Hematopoietic multipotent progenitor cell (in vitro differentiated cells): ENCODE measurements around the gene CCDC149. TPM values are rescaled to one million over a fixed set of nuclear protein-coding genes. Genes with fewer than 3 reads are reported as not detected.

ENCODE experiments used
- DNase-seq, 3 donors: peaks; one replicate each; pipeline ENCODE4 v3.0.0-alpha.2; 2011 to 2015; ENCODE audit warnings: low read depth in 2 of 3, low spot score in 2 of 3
- total RNA-seq: library from RNA; depleted of rRNA; stranded (reverse); fragments of >200 nt; gene quantifications from one replicate; pipeline ENCODE4 v1.2.3, GENCODE V29; 2012

Gene CCDC149
- total RNA-seq, 1 donor = 2.7 TPM

GRCh38 chr4:24805566-24805965 lies 107.3 kb downstream of the CCDC149 start:
- DNase-seq = peak in 2 of 3 donors; percentile 18 to 62

GRCh38 chr4:24805067-24805466 lies 107.8 kb downstream of the CCDC149 start:
- DNase-seq = no peak

- DNase-seq = no peak
These were observed 110.2 kb downstream of the CCDC149 start for GRCh38 chr4:24802648-24803047.

GRCh38 chr4:24801136-24801855 lies 111.5 kb downstream of the CCDC149 start:
- DNase-seq = no peak

GRCh38 chr4:24800325-24800895 lies 112.4 kb downstream of the CCDC149 start:
- DNase-seq = peak in 1 of 3 donors; percentile 15

- DNase-seq = peak in 1 of 3 donors; percentile 4
These were observed 113.1 kb downstream of the CCDC149 start for GRCh38 chr4:24799544-24800324.

- DNase-seq = no peak
These were observed 113.7 kb downstream of the CCDC149 start for GRCh38 chr4:24799196-24799543.

- DNase-seq = no peak
These were observed 114.7 kb downstream of the CCDC149 start for GRCh38 chr4:24798036-24798610.

GRCh38 chr4:24796620-24797019 lies 116.2 kb downstream of the CCDC149 start:
- no peak for DNase-seq

- DNase-seq = no peak
These were observed 117.0 kb downstream of the CCDC149 start for GRCh38 chr4:24795666-24796381.

GRCh38 chr4:24794916-24795665 lies 117.8 kb downstream of the CCDC149 start, which contains the start of gene SOD3:
SOD3 (plus strand) TSS chr4:24795573; CDS start chr4:24799522, 3,949 bp downstream.
- DNase-seq = no peak

GRCh38 chr4:24794480-24794879 lies 118.4 kb downstream of the CCDC149 start:
- DNase-seq = no peak

- peak in 1 of 3 donors; percentile 1 for DNase-seq
These were observed 118.8 kb downstream of the CCDC149 start for GRCh38 chr4:24794051-24794450.

GRCh38 chr4:24793219-24794005 lies 119.4 kb downstream of the CCDC149 start:
- peak in 1 of 3 donors; percentile 14 for DNase-seq

- DNase-seq = no peak
These were observed 120.3 kb downstream of the CCDC149 start for GRCh38 chr4:24792552-24792951.

GRCh38 chr4:24791043-24791442 lies 121.8 kb downstream of the CCDC149 start:
- DNase-seq = no peak

GRCh38 chr4:24783506-24783905 lies 129.3 kb downstream of the CCDC149 start:
- DNase-seq = no peak

GRCh38 chr4:24781999-24782745 lies 130.7 kb downstream of the CCDC149 start:
- no peak for DNase-seq
